NCI-H2227 (cell line): Measurements from ENCODE around the gene SEMA3A.
"Not testable (repeated sequence)": the region's sequence is repeated elsewhere in the genome, so short reads cannot be mapped to it uniquely, and the experiment has no call there.

ENCODE experiments used
- DNase-seq: peaks from one replicate; lab custom pipeline; 2025; ENCODE audit not compliant: unreplicated experiment; lab: John Stamatoyannopoulos, UW

SEMA3A gene

DNA sequence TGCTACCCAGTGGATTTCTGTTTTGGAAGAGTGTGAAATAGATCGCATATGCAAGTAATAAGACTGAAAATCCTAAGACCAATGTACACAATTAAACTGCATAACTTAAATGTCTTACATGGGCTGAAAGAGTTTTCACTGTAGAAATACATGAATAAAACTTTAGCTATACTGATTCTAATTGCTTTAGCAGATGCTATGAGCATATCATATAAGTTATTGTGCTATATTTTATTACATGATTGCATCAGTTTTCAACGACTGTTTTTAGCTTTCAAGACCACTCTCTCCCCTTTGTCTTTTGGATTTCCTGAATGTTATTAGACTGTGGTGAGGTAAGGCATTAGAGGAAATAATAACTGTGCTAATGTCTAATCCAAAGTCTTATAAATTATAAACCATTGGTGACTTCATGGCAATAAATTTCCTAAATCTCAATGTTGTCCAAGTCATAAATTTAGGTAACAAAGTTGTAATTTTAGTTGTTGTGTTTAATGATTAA, 124.5 kb downstream of the SEMA3A start:
- DNase-seq, result no peak

DNA sequence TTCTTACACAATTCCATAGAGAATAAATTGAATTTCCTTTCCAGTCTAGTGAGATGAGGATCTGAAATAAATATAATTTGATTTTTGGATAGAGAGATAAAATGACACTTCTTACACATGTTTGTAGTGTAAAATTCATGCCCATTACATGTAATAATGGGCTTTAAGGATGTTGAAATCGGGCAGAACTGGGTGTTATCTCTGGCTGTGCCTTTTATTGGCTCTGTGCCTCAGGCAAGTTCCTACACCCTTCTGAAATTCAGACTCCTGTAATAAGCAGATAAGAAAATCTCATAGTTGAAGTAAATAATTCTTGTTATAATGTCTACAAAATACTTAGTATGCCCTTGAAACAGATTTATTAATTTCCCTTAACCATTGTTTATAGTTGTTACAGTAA, 125.6 kb downstream of the SEMA3A start:
- no peak for DNase-seq

DNA sequence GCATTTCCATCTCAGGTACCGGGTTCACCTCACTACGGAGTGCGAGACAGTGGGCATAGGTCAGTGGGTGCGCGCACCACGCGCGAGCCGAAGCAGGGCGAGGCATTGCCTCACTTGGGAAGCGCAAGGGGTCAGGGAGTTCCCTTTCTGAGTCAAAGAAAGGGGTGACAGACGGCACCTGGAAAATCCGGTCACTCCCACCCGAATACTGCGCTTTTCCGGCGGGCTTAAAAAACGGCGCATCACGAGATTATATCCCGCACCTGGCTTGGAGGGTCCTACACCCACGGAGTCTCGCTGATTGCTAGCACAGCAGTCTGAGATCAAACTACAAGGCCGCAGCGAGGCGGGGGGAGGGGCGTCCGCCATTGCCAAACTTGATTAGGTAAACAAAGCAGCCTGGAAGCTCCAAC, 132.1 kb downstream of the SEMA3A start:
- not testable (repeated sequence) for DNase-seq

DNA sequence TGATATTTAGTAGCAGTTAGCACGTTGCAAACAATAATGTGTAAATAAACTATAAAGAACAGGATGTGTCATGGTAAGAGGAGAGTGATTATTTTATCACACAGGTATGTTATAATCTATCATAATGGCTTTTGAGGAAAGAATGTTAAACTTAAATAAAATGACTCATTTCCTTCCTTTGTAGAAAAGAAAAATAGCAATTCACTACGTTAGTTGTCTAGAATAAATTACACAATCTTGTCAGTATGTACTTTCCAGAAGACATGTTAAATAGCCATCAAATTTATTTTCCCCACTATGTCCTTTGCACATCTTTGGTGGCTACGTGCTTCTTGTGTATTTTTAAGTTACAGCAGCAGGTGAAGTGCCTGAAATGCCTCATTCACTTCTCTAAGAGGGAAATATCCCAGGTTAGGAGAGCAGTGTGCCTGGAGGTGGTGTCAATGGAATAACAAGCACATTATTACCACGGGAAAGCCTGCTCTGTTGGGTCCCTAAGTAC, 133.8 kb downstream of the SEMA3A start:
- no peak for DNase-seq

DNA sequence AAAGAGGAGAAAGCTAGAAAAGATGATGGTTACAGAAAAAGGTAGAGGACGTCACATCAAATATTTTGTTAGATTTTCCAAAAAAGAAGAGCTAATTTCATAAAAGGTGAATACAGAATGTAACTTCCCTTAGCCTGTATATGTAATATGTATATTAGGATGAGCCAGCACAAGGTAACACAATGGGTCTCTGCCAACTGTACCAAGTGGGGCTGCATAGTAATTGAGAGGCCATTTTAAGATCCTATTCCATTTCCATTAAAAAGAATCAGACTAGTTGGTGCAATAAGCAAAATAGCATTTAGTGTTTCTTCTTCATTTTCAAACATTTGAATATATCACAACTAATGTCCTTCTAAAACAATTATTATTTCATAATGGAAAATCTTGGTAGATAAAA, 134.6 kb downstream of the SEMA3A start:
- DNase-seq, result no peak

DNA sequence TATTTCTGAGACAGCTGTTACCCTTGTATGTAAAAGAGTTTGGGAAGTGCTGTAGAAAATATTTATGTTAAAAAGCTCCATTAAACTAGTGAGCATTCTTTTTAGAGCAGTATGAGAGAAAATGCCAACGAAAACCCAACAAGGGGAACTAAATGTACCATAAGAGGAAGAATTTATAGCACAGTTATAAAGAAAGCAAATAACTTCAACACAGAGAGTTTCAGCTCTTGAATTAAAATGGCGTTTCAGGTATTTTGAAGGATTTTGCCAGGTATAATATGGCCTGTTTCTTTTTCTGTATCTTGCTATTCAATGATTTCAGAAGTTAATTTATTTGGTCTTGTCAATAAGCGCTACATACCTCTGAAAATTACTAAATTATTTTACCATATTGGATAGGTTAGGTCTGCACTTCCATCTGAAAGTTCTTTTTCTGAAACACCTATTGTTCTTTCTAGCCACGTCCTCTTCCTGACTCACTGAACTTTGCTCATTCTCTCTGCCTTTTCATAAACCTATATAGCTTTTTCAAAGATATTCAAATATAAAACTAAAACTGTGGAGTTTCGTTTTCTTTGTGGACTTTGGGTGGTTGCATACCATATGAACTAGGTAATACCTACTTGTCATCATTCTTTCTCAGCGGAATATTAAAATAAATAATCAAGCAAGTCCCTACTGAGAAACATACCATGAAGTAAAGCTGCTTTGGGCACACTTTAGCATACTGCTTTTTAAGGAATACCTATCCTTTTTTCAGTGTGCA, 136.1 kb downstream of the SEMA3A start:
- DNase-seq, result no peak

DNA sequence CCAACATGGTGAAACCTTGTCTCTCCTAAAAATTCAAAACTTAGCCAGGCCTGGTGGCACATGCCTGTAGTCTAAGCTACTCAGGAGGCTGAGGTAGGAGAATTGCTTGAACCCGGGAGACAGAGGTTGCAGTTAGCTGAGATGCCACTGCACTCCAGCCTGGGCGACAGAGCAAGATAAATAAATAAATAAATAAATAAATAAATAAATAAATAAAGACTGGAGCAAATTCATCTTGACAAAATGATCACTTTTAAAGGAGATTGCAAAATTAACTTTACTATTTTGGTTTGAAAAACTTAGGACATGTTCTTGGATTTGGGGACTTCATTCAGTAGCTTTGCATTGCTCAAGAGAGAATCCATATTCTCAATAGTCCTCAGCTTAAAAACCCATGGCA, 137.0 kb downstream of the SEMA3A start:
- no peak for DNase-seq

GRCh38 chr7:84055904-84056605, 138.5 kb downstream of the SEMA3A start:
- DNase-seq, result no peak

DNA sequence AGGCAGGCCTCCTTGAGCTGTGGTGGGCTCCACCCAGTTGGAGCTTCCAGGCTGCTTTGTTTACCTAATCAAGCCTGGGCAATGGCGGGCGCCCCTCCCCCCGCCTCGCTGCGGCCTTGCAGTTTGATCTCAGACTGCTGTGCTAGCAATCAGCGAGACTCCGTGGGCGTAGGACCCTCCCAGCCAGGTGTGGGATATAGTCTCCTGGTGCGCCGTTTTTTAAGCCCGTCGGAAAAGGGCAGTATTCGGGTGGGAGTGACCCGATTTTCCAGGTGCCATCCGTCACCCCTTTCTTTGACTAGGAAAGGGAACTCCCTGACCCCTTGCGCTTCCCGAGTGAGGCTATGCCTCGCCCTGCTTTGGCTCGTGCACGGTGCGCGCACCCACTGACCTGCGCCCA, 139.4 kb downstream of the SEMA3A start:
- DNase-seq, result not testable (repeated sequence)

DNA sequence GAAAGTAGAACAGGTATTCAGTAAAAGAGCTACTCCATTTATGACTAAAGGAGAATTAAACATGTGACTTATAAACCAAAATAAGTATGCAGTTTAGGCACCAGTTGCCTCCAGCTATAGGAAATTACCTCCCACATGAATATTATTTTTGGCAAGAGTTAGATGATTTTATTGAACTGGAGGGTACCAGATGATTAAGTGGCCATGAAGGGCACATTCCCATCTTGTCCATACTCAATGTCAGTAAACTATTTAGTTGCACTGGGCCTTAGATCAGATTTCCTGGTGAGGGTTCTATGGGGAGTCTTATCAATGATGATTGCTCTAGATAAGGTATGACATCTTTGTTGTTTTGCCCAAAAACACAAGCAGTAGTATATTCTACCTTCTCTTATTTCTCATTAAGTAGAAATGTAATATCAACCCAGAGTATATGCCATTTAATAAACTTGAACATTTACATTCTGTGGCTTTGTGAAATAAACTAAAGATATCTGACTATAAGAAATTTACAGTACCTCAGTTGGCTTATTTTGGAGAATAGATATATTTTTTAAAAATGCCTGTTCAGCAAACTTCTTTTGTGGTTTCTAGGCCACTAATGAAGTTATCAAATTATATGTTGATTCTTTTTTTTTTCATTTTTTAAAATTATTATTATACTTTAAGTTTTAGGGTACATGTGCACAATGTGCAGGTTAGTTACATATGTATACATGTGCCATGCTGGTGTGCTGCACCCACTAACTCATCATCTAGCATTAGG, 145.3 kb downstream of the SEMA3A start:
- no peak for DNase-seq

DNA sequence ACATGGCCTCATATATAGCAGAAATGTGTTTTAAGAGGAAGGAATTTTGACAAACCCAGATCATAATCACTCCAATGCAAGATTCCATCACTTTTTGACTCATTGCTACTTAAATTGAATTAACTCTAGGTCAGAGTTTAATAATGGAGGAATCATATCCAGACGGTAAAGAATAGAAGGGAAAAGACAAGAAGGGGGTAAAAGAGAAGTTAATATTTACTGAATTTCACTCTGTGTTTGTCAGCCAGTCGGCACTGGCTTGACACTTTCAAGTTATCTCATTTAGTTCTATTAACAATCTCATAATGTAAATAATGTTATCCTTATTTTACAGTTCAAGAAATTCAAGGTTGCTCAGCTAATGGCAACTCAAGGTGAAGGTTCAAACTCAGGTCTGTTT, 147.5 kb downstream of the SEMA3A start:
- DNase-seq, result no peak

DNA sequence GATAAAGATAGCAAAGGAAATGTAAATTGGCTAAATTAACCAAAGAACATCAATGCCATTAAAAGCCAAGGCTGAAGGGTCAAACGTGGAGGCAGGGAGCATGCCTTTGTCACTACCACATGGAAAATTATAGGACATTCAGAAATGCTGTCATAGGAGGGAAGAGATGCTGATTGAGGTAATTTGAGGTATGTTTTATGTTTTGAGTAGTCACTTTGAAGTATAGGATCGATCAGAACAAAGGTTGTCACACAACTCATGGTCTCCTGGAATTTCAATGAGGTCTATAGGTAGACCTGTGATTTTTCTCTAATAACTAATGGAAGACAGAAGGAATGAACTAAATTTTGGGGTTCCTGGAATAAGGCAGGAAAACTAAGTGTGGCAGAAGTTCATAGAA, 149.8 kb downstream of the SEMA3A start:
- no peak for DNase-seq

GRCh38 chr7:84043661-84044191, 150.9 kb downstream of the SEMA3A start:
- no peak for DNase-seq

DNA sequence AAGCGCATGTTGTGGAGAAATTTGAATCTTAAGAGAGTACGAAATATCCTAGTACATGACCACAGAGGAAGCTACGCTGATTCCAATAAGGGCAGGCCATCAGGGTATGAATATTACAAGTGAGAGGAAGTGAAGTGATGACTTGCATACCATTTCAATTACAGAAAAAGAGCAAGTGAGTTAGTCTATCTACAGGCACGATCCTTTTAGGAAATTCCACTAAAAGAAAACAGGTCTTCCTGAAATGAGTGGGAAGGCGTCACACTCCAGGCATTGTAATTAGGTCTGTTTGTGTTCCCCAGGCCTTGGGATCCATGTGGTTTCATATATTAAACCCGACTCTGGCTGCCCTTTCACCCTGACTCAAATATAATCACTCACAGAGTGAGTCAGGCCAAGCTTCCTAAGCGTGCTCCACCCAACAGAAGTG, 152.5 kb downstream of the SEMA3A start:
- no peak for DNase-seq

GRCh38 chr7:84041649-84042048, 152.9 kb downstream of the SEMA3A start:
- DNase-seq, result no peak

DNA sequence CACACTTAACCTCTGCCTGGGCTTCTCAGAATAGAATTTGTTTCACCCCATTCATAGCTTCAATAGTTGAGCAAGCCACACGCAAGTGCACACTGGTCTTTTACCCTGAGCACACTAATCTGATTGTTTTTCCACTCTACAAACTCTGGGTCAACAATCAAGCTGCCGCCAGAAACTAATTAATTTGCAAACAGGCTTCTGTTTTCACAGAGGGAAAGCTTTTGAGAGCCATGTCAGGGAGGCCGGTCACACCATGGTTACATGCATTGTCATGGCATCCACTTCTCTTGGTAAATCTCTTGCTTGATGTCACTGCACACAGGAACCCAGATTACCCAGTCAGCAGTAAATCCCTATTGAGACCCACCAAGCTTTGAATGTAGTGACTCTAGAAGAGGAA, 154.2 kb downstream of the SEMA3A start:
- no peak for DNase-seq

GRCh38 chr7:84039432-84039831, 155.2 kb downstream of the SEMA3A start:
- no peak for DNase-seq

- DNase-seq, result no peak
Measured at GRCh38 chr7:84027678-84028077, 166.9 kb downstream of the SEMA3A start.

- no peak for DNase-seq
Measured at GRCh38 chr7:84025332-84025927, 169.2 kb downstream of the SEMA3A start.

GRCh38 chr7:84022684-84023308, 171.8 kb downstream of the SEMA3A start:
- DNase-seq, result no peak
